Muscle layer of duodenum (tissue), 2 donors: ENCODE data around the gene TMC1.
"Not testable (repeated sequence)": the region's sequence is repeated elsewhere in the genome, so short reads cannot be mapped to it uniquely, and the experiment has no call there.

Experiments
- H3K27ac ChIP-seq: one replicate; pipeline ENCODE4 v1.7.0; 2013; ENCODE audit warnings: mild to moderate bottlenecking, low read length
- H3K27me3 ChIP-seq: one replicate; pipeline ENCODE4 v1.7.0; 2013; ENCODE audit warnings: low read depth, mild to moderate bottlenecking, control low read depth, low read length
- H3K36me3 ChIP-seq, 2 donors: one replicate each; pipeline ENCODE4 v1.7.0; 2013; ENCODE audit warnings: low read length in 2 of 2, control low read depth in 1 of 2, mild to moderate bottlenecking in 1 of 2; ENCODE audit not compliant: insufficient read depth in 2 of 2, control insufficient read depth in 1 of 2
- H3K4me1 ChIP-seq, 2 donors: one replicate each; pipeline ENCODE4 v1.7.0; 2013; ENCODE audit warnings: low read length in 2 of 2, mild to moderate bottlenecking in 2 of 2, control low read depth in 1 of 2, moderate library complexity in 1 of 2; ENCODE audit not compliant: insufficient read depth in 2 of 2, control insufficient read depth in 1 of 2
- H3K4me3 ChIP-seq, 2 donors: one replicate each; pipeline ENCODE4 v1.7.0; 2013; ENCODE audit warnings: low read length in 2 of 2, low read depth in 1 of 2, mild to moderate bottlenecking in 1 of 2
- H3K9me3 ChIP-seq, 2 donors: one replicate each; pipeline ENCODE4 v1.7.0; 2013; ENCODE audit warnings: low read length in 2 of 2, control low read depth in 1 of 2, mild to moderate bottlenecking in 1 of 2; ENCODE audit not compliant: control insufficient read depth in 1 of 2
- donor health status: healthy.

The TMC1 gene

GRCh38 chr9:72521416-72521815 lies at the start of gene TMC1:
TMC1 (plus strand) TSS chr9:72521608; CDS start chr9:72648649, 127,041 bp downstream.
- H3K27me3 ChIP-seq, H3K36me3 ChIP-seq, H3K4me1 ChIP-seq, H3K27ac ChIP-seq, H3K9me3 ChIP-seq, H3K4me3 ChIP-seq: not testable (repeated sequence)

GRCh38 chr9:72473474-72474261 lies 47.7 kb upstream of the TMC1 start:
- peaks cover 5 to 10% of the 10 kb centered on the region in 2 donors for H3K4me1 ChIP-seq
- no peak overlapping the region for H3K4me3 ChIP-seq
- peak overlapping the region; percentile 39 for H3K27ac ChIP-seq
- no peaks in the 10 kb centered on the region for H3K36me3 ChIP-seq
- no peaks in the 10 kb centered on the region for H3K27me3 ChIP-seq
- H3K9me3 ChIP-seq = no peaks in the 10 kb centered on the region

- no peaks in the 10 kb centered on the region for H3K9me3 ChIP-seq
- H3K36me3 ChIP-seq = no peaks in the 10 kb centered on the region
- H3K27me3 ChIP-seq = no peaks in the 10 kb centered on the region
- no peak overlapping the region for H3K27ac ChIP-seq
- no peak overlapping the region for H3K4me3 ChIP-seq
- H3K4me1 ChIP-seq = peaks cover 5 to 13% of the 10 kb centered on the region in 2 donors
Measured at GRCh38 chr9:72474676-72475075, 46.7 kb upstream of the TMC1 start.

DNA sequence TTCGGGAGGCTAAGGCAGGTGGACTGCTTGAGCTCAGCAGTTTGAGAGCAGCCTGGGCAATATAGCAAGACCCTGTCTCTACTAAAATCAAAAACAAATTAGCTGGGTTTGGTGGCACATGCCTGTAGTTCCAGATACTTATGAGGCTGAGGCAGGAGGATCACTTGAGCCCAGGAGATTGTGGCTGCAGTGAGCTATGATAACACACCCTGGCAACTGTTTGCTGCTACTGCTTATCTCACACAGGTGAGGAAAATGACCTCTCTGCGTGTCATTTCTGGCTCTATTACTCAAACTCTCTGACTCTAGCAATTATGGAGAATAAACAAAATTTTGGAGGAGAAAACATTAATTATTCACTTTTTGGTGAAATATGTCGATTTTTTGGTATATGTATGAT lies 45.3 kb upstream of the TMC1 start:
- Histone ChIP-seq H3K4me1 (peaks cover 5 to 13% of the 10 kb centered on the region in 2 donors), H3K27ac (no peak overlapping the region), H3K9me3 (no peaks in the 10 kb centered on the region), H3K4me3 (no peak overlapping the region), H3K36me3 (no peaks in the 10 kb centered on the region), H3K27me3 (no peaks in the 10 kb centered on the region)

DNA sequence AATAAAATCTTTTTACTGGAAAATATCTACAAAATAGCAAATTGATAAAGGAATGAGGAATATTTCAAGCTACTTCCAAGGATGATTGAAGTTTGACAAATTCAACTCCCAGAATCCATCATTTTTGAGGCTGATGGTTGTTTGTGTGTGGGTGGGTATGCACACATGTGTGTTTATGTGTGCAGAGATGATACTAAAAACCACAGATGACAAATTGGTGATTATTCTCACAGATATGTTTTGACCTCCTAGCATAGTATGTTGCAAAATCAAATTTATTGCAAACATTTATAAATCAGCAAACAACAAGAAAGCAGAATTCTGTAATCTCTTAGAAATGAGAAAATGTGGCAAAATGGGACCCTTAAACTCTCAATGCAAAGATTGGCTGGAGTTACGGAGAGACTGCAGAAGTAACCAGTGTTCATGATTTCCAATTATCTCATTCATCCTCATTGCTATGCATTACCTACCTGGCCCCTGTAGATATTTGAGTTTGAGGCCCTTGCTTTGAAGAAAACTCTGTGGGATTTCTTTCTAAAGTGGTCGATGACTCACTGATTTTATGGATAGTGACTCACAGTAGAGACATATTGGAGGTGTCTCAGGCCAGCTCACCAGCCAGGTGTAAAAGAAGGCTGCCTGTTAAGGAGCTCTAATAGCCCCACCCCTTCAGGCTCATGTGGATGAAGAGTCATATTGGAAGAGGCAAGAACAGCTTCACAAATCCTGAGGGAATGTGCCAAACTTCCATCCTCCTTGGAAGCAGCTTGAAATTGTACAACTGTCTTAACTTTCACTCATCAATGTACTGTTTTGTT lies 44.6 kb upstream of the TMC1 start:
- Histone ChIP-seq H3K27ac (no peak overlapping the region), H3K9me3 (no peaks in the 10 kb centered on the region), H3K36me3 (no peaks in the 10 kb centered on the region), H3K4me3 (no peak overlapping the region), H3K4me1 (peaks cover 5 to 13% of the 10 kb centered on the region in 2 donors), H3K27me3 (no peaks in the 10 kb centered on the region)

DNA sequence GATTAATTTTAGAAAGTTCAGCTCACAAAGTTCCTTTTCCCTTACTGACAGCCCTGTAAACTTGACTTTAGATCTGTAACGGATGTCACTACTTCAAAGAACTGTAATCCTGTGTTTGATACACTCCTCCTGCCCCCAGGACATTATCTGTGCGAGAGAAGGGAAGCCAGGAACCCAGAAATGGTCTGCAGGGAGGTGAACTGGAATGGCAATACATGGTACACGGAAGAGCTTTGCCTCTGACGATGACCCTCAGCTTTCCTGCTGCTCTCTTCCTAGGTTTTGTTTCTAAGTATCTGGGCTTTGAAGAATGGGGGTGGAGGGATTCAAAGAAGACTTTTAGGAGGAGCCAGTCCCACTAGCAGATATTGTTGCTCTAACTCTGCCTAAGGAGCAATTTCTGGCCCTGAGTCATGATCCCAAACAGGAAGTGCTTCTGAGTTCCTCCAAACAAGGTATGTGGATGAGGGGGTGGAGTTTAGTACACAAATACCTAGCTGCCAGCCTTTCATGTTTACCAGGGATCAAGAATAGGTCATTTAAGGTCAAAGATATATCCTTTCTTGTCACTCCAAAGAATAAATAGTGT lies 43.4 kb upstream of the TMC1 start:
- Histone ChIP-seq H3K9me3 (no peaks in the 10 kb centered on the region), H3K27me3 (no peaks in the 10 kb centered on the region), H3K36me3 (no peaks in the 10 kb centered on the region), H3K4me3 (no peak overlapping the region), H3K4me1 (peaks cover 5 to 13% of the 10 kb centered on the region in 2 donors), H3K27ac (peak overlapping the region; percentile 35)

GRCh38 chr9:72478966-72479365 lies 42.4 kb upstream of the TMC1 start:
- Histone ChIP-seq H3K4me1 (peaks cover 5 to 13% of the 10 kb centered on the region in 2 donors), H3K36me3 (no peaks in the 10 kb centered on the region), H3K4me3 (no peak overlapping the region), H3K27me3 (no peaks in the 10 kb centered on the region), H3K27ac (no peak overlapping the region), H3K9me3 (no peaks in the 10 kb centered on the region)

DNA sequence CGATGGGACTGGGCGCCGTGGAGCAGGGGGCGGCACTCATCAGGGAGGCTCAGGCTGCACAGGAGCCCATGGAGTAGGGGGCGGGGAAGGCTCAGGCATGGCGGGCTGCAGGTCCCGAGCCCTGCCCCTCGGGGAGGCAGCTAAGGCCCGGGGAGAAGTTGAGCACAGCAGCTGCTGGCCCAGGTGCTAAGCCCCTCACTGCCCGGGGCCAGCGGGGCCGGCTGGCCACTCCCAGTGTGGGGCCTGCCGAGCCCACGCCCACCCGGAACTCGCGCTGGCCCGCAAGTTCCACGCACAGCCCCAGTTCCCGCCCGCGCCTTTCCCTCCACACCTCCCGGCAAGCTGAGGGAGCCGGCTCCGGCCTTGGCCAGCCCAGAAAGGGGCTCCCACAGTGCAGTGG lies 41.1 kb upstream of the TMC1 start:
- H3K27me3 ChIP-seq, H3K9me3 ChIP-seq, H3K4me3 ChIP-seq, H3K4me1 ChIP-seq, H3K27ac ChIP-seq, H3K36me3 ChIP-seq: not testable (repeated sequence)

DNA sequence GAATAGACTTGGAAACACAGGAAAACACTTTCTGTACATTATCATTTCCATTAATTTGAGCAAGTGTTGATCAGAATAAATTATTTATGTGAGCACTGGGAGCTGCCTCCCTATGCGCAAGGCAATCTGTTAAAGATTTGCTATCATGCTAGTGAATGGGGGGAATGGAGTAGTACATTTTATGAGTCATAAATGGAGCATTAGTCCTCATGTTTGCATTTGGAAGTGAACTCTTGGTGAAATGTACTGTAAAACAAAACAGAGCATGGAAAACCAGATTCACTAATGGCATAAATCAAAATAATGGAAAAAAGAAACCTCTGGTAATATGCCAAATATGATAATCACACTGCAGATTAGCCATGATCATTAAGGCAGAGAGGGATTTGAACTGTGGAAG lies 40.5 kb upstream of the TMC1 start:
- Histone ChIP-seq H3K4me3 (no peak overlapping the region), H3K36me3 (no peaks in the 10 kb centered on the region), H3K4me1 (peaks cover 5 to 9% of the 10 kb centered on the region in 2 donors), H3K27me3 (no peaks in the 10 kb centered on the region), H3K9me3 (no peaks in the 10 kb centered on the region), H3K27ac (no peak overlapping the region)

- Histone ChIP-seq H3K4me1 (no peaks in the 10 kb centered on the region), H3K9me3 (no peaks in the 10 kb centered on the region), H3K4me3 (no peak overlapping the region), H3K27me3 (no peaks in the 10 kb centered on the region), H3K36me3 (no peaks in the 10 kb centered on the region), H3K27ac (no peak overlapping the region)
Measured at GRCh38 chr9:72485821-72486593, 35.4 kb upstream of the TMC1 start.

DNA sequence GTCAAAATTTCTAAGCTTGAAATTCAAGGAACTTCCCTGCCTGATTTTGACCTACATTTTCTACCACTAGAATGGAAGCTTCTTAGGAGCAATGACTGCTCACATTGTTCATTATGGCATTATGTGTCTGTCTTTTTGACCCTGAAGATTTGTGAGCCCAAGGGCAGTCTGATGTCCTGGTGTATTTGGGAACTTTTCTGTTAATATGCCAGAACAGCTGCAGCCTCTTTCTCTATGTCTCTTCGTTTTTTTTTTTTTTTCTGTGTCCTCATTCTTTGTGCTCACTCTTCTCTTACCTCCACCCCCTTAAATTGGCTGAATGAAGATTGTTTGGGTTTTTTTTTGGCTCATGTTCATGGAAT lies 34.8 kb upstream of the TMC1 start:
- Histone ChIP-seq H3K36me3 (no peaks in the 10 kb centered on the region), H3K4me3 (no peak overlapping the region), H3K4me1 (no peaks in the 10 kb centered on the region), H3K27ac (no peak overlapping the region), H3K9me3 (no peaks in the 10 kb centered on the region), H3K27me3 (no peaks in the 10 kb centered on the region)
